MM.1S (cell line): ENCODE data around the gene NUAK2.

ENCODE experiments used
- CTCF ChIP-seq: fragments of 300-600 bp; sonication (generic); IDR thresholded peaks from 2 replicates; pipeline ENCODE4 v1.5.1; 2016; ENCODE audit warnings: antibody characterized with exemption, low read length, mixed read lengths
- EZH2phosphoT487 ChIP-seq: fragments of 300-600 bp; sonication (generic); IDR thresholded peaks from 2 replicates; pipeline ENCODE4 v1.6.1; 2018; ENCODE audit warnings: antibody characterized with exemption, low read length

GRCh38 chr1:205348554-205349487, 27.3 kb upstream of the NUAK2 start:
- TF ChIP-seq CTCF (no peak), EZH2phosphoT487 (no peak)
